ENCODE data around the gene ZNF576.

- TF ChIP-seq CTCF (IDR thresholded peaks at IDR 0.05; ENCODE audit: insufficient read depth, low read length) (no peak), GABPA (IDR thresholded peaks at IDR 0.05; ENCODE audit: low read depth) (no peak), POLR2AphosphoS5 (IDR thresholded peaks at IDR 0.05; ENCODE audit: low read depth) (no peak)
Observed at GRCh38 chr19:43563816-43564457, 32.5 kb upstream of the ZNF576 start.
